ENCODE results near the gene GABRR1.

GRCh38 chr6:89221971-89222711, 5.0 kb upstream of the GABRR1 start:
- TF ChIP-seq POLR2A (IDR thresholded peaks at IDR 0.05) (no peak), CTCF (IDR thresholded peaks at IDR 0.05) (no peak), POLR2AphosphoS5 (IDR thresholded peaks at IDR 0.05) (no peak)

Data from breast epithelium (tissue), 3 donors.